HFF-Myc (cell line): ENCODE data around the gene DNER.
"Not testable (repeated sequence)": the region's sequence is repeated elsewhere in the genome, so short reads cannot be mapped to it uniquely, and the experiment has no call there.

Experiments used
- DNase-seq: peaks from one replicate; pipeline ENCODE4 v3.0.0-alpha.2; 2011; ENCODE audit warnings: low read depth; ENCODE audit errors: extremely low read depth
- H3K4me3 ChIP-seq: replicated peaks from 2 replicates; pipeline ENCODE4 v1.5.1; 2011; ENCODE audit warnings: low read depth, mild to moderate bottlenecking, control low read depth, low read length
- TF ChIP-seq, protein P1 (sequence below): IDR thresholded peaks from 2 replicates; pipeline ENCODE4 v1.5.1; 2012; ENCODE audit warnings: mild to moderate bottlenecking, low read depth, low read length, control low read depth; ENCODE audit errors: missing control alignments

DNER gene, protein sequence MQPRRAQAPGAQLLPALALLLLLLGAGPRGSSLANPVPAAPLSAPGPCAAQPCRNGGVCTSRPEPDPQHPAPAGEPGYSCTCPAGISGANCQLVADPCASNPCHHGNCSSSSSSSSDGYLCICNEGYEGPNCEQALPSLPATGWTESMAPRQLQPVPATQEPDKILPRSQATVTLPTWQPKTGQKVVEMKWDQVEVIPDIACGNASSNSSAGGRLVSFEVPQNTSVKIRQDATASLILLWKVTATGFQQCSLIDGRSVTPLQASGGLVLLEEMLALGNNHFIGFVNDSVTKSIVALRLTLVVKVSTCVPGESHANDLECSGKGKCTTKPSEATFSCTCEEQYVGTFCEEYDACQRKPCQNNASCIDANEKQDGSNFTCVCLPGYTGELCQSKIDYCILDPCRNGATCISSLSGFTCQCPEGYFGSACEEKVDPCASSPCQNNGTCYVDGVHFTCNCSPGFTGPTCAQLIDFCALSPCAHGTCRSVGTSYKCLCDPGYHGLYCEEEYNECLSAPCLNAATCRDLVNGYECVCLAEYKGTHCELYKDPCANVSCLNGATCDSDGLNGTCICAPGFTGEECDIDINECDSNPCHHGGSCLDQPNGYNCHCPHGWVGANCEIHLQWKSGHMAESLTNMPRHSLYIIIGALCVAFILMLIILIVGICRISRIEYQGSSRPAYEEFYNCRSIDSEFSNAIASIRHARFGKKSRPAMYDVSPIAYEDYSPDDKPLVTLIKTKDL

DNA sequence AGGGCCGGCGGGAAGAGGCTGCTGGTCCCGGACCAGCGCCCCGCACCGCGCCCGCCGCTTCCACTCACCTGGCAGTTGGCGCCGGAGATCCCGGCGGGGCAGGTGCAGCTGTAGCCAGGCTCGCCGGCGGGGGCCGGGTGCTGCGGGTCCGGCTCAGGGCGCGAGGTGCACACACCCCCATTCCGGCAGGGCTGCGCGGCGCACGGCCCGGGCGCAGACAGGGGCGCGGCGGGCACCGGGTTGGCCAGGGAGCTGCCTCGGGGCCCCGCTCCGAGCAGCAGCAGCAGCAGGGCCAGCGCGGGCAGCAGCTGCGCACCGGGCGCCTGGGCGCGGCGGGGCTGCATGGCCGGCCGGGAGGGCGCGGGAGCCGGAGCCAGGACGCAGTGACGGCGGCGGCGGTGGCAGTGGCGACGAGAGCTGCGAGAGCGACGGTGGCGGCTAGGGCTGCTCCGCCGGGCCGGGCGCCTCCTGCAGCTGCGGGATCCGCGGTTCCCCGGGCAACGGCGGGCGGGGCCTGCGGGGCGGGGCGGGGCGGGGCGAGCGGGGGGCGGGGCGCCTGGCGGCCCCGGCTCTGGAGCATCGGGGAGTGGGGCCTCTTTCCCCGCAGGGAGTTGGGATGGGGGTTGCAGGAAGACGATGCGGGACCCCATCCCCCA is at the start of gene DNER:
DNER (minus strand) TSS at position 476 of the 656 bp plus-strand sequence; CDS start at position 344, 132 bp downstream.
- TF ChIP-seq, protein P1, sequence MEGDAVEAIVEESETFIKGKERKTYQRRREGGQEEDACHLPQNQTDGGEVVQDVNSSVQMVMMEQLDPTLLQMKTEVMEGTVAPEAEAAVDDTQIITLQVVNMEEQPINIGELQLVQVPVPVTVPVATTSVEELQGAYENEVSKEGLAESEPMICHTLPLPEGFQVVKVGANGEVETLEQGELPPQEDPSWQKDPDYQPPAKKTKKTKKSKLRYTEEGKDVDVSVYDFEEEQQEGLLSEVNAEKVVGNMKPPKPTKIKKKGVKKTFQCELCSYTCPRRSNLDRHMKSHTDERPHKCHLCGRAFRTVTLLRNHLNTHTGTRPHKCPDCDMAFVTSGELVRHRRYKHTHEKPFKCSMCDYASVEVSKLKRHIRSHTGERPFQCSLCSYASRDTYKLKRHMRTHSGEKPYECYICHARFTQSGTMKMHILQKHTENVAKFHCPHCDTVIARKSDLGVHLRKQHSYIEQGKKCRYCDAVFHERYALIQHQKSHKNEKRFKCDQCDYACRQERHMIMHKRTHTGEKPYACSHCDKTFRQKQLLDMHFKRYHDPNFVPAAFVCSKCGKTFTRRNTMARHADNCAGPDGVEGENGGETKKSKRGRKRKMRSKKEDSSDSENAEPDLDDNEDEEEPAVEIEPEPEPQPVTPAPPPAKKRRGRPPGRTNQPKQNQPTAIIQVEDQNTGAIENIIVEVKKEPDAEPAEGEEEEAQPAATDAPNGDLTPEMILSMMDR: no peak
- no peak for DNase-seq
- peak within 1 kb of the TSS; percentile 39 for H3K4me3 ChIP-seq

DNA sequence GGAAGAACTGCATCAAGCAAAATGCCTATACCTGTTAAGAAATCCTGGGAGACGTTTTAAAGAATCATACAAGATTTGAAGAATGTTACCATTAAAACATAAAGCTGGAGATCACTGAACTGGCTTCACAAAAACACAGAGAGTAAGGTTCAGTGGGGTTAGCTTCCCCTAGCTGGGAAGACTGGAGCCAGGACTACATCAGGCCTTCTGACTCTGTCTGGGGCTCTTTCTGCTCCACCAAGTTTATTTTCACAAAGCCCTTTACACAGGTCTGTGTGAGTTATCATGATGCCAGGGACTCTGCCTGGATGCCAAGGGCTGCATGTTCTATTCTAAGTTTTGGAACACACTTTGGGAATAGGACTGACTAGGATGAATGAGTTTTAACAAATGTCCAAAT is 47.3 kb upstream of the DNER start:
- TF ChIP-seq, protein P1: no peak
- no peak for DNase-seq

DNA sequence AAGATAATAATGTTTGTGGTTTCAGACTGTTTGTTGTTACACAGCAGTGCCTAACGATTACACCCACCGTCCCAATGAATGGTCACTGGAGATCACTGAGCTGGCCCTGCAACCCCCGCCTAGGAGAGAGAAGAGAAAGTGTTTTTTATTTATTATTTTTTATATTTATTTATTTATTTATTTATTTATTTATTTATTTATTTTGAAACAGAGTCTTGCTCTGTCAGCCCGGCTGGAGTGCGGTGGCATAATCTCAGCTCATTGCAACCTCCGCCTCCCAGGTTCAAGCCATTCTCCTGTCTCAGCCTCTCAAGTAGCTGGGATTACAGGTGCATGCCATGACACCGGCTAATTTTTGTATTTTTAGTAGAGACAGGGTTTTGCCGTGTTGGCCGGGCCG is 43.1 kb upstream of the DNER start:
- H3K4me3 ChIP-seq, DNase-seq: not testable (repeated sequence)

More for the DNA sequence above, 47.3 kb upstream of the DNER start:
- H3K4me3 ChIP-seq: no peak overlapping the region

DNA sequence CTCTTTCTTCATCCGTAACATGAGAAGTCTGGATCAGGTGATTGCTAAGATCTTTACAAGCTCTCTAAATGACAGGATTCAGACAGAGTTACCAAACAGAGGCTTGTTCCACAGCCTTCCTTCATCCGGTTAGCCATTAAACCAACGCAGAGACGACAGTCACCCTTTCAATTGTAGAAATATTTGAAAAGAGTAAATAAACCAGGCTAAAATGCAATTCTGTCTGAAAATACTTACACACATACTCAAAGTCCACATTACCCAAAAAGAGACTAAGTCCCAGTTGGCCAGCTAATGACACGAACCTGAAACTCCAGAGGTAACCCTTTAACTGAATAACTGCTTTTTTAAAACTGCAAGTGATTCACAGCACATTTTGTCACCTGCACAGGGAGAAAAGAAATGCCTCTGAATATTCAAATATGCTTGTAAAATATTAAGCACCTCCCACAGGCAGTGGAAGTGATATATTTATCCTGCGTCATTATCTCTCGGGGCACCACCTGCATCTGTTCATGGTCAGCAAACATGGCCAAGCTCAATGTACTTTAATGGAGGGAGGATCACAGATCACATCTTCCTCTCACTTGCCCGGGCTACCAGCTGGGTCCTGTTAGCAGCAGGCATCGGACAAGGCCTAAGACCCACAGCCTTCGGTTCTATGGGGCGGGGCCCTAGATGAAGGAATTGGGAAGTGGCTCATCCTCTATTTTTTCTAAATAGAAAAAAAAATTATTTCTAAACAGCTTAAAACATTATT is 38.8 kb upstream of the DNER start:
- no peak for DNase-seq
- H3K4me3 ChIP-seq: no peak overlapping the region
- TF ChIP-seq, protein P1: no peak

DNA sequence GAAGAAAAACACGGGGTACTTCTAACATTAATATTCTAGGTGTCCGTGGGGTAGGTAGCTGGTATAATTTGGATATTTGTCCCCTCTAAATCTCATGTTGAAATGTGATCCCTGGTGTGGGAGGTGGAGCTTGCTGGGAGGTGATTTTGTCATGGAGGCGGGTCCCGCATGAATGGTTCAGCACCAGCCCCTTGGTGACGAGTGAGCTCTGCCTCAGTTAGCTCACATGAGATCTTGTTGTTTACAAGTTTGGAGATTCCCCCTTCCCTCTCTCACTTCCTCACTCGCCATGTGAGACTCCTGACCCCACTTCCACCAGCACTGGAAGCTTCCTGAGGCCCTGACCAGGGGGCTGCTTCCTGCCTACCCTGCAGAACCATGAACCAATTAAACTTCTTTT is 35.4 kb upstream of the DNER start:
- TF ChIP-seq, protein P1: no peak
- no peak for DNase-seq
- H3K4me3 ChIP-seq: no peak overlapping the region

DNA sequence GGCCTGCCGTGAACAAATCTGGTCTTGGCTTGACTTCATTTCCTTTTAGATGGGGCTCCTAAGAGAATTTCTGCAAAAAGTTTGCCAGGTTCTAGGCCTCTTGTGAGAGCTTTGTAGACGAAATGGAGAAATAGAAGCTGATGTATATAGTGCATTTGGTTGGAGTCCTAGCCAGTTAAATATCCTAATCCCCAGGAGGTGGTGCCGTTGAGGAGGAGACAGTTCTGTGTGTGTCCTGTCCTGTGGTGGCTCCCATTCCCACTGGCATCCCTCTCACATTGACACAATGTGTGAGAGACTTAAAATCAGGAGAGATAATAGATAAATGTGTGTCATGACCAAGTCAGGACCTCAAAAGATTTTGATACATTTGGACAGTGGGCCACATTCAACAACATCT is 34.6 kb upstream of the DNER start:
- DNase-seq: no peak
- no peak overlapping the region for H3K4me3 ChIP-seq
- TF ChIP-seq, protein P1: no peak

DNA sequence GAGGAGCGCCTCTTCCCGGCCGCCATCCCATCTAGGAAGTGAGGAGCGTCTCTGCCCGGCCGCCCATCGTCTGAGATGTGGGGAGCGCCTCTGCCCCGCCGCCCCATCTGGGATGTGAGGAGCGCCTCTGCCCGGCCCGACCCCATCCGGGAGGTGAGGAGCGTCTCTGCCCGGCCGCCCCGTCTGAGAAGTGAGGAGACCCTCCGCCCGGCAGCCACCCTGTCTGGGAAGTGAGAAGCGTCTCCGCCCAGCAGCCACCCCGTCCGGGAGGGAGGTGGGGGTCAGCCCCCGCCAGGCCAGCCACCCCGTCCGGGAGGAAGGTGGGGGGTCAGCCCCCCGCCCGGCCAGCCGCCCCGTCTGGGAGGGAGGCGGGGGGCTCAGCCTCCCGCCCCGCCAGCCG is 28.3 kb upstream of the DNER start:
- DNase-seq, H3K4me3 ChIP-seq: not testable (repeated sequence)
